Measurements from ENCODE around the gene ALG14. TPM values are rescaled to one million over a fixed set of nuclear protein-coding genes. Genes with fewer than 3 reads are reported as not detected.

Gene ALG14
- total RNA-seq, 4 donors from 2014 or later = 0.46 to 1.9 (median 1.1) TPM

GRCh38 chr1:94974824-94975223 is 97.9 kb downstream of the ALG14 start:
- DNase-seq (ENCODE audit: low spot score in 2 of 2) = no peak
- TF ChIP-seq POLR2A (IDR thresholded peaks at IDR 0.05) (no peak), CTCF (IDR thresholded peaks at IDR 0.05) (no peak)
- 70 to 79% methylated on average over 1 of the region's 1 CpG for WGBS, 2 donors
- H3K4me3 ChIP-seq (ENCODE audit: low read depth, poor library complexity, severe bottlenecking) = no peak overlapping the region
- intact Hi-C loops (cut with DNase I; ENCODE audit: low total_unique reads) = no loop called here

GRCh38 chr1:94974241-94974640 is 98.5 kb downstream of the ALG14 start:
- no peak for DNase-seq (ENCODE audit: low spot score in 2 of 2)
- TF ChIP-seq POLR2A (IDR thresholded peaks at IDR 0.05) = no peak
- no peak for TF ChIP-seq CTCF (IDR thresholded peaks at IDR 0.05)
- WGBS, 2 donors = 30 to 43% methylated on average over 1 of the region's 1 CpG
- no peak overlapping the region for H3K4me3 ChIP-seq (ENCODE audit: low read depth, poor library complexity, severe bottlenecking)
- intact Hi-C loops (cut with DNase I; ENCODE audit: low total_unique reads) = no loop called here

GRCh38 chr1:94973309-94973922 is 99.3 kb downstream of the ALG14 start:
- intact Hi-C loops (cut with DNase I; ENCODE audit: low total_unique reads) = no loop called here
- WGBS, 2 donors = 68 to 81% methylated on average over 8 of the region's 8 CpGs
- H3K4me3 ChIP-seq (ENCODE audit: low read depth, poor library complexity, severe bottlenecking) = no peak overlapping the region
- no peak for DNase-seq (ENCODE audit: low spot score in 2 of 2)
- TF ChIP-seq CTCF (IDR thresholded peaks at IDR 0.05) = no peak
- TF ChIP-seq POLR2A (IDR thresholded peaks at IDR 0.05) = no peak

- no peak for DNase-seq (ENCODE audit: low spot score in 2 of 2)
- H3K4me3 ChIP-seq (ENCODE audit: low read depth, poor library complexity, severe bottlenecking) = no peak overlapping the region
- intact Hi-C loops (cut with DNase I; ENCODE audit: low total_unique reads) = no loop called here
- WGBS, 2 donors = 27 to 30% methylated on average over 6 of the region's 6 CpGs
- TF ChIP-seq POLR2A (IDR thresholded peaks at IDR 0.05) (no peak), CTCF (IDR thresholded peaks at IDR 0.05) (no peak)
Measured at GRCh38 chr1:94971491-94971924, 101.2 kb downstream of the ALG14 start.

- intact Hi-C loops (cut with DNase I; ENCODE audit: low total_unique reads) = no loop called here
- no peak for TF ChIP-seq CTCF (IDR thresholded peaks at IDR 0.05)
- 84 to 85% methylated on average over 2 of the region's 2 CpGs for WGBS, 2 donors
- H3K4me3 ChIP-seq (ENCODE audit: low read depth, poor library complexity, severe bottlenecking) = no peak overlapping the region
- DNase-seq (ENCODE audit: low spot score in 2 of 2) = no peak
Measured at GRCh38 chr1:94970783-94971182, 102.0 kb downstream of the ALG14 start.

GRCh38 chr1:94969137-94969536 is 103.6 kb downstream of the ALG14 start:
- TF ChIP-seq POLR2A (IDR thresholded peaks at IDR 0.05) (no peak), CTCF (IDR thresholded peaks at IDR 0.05) (no peak)
- intact Hi-C loops (cut with DNase I; ENCODE audit: low total_unique reads) = no loop called here
- WGBS, 2 donors = 94 to 95% methylated on average over 6 of the region's 6 CpGs

More at GRCh38 chr1:94969137-94969536, 103.6 kb downstream of the ALG14 start:
- no peak overlapping the region for H3K4me3 ChIP-seq (ENCODE audit: low read depth, poor library complexity, severe bottlenecking)
- DNase-seq (ENCODE audit: low spot score in 2 of 2) = no peak

Measured in lower leg skin (tissue), 4 donors.